H1 (cell line): ENCODE results near the gene ARID1B. TPM values are rescaled to one million over a fixed set of nuclear protein-coding genes. Genes with fewer than 3 reads are reported as not detected.

Source experiments
- CTCF ChIA-PET: fragments of 300-600 bp; sonication (Branson Sonifier 250); formaldehyde crosslinking; loops from one replicate; lab custom pipeline; 2021; ENCODE audit not compliant: partially characterized antibody; lab: Charles Lee
- POLR2A ChIA-PET: fragments of 300-600 bp; sonication (Branson Sonifier 250); formaldehyde crosslinking; loops from one replicate; lab custom pipeline; 2021; ENCODE audit warnings: inconsistent platforms; ENCODE audit not compliant: partially characterized antibody; lab: Charles Lee
- DNase-seq, 2 experiments: peaks; one replicate each; pipeline versions ENCODE4 v3.0.0 to v3.0.0-alpha.2; 2010 to 2022; ENCODE audit warnings: low spot score in 2 of 2, low read depth in 1 of 2, mixed read lengths in 1 of 2
- FAIRE-seq: peaks from 2 replicates; lab custom pipeline; 2011; peaks lifted over from hg19 to GRCh38; lab: Jason Lieb, UNC
- H2AFZ ChIP-seq: 2 replicates; pipeline ENCODE4 v1.8.1; 2012; ENCODE audit warnings: low read length, inconsistent platforms
- H2AK5ac ChIP-seq: 2 replicates; pipeline ENCODE4 v1.6.1; 2013; ENCODE audit warnings: low read depth, low read length
- H2BK120ac ChIP-seq: replicated peaks from 2 replicates; pipeline ENCODE3; 2013; ENCODE audit warnings: low read depth, low read length, inconsistent platforms
- H2BK12ac ChIP-seq: 2 replicates; pipeline ENCODE4 v1.6.1; 2013; ENCODE audit warnings: low read depth, low read length
- H2BK15ac ChIP-seq: 2 replicates; pipeline ENCODE4 v1.6.1; 2013; ENCODE audit warnings: low read length
- H2BK20ac ChIP-seq: 2 replicates; pipeline ENCODE4 v1.6.1; 2013; ENCODE audit warnings: low read length
- H2BK5ac ChIP-seq: 2 replicates; pipeline ENCODE4 v1.6.1; 2013; ENCODE audit warnings: low read depth, low read length
- H3K14ac ChIP-seq: 2 replicates; pipeline ENCODE4 v1.6.1; 2013; ENCODE audit warnings: inconsistent platforms; ENCODE audit not compliant: insufficient read length
- H3K18ac ChIP-seq: 2 replicates; pipeline ENCODE4 v1.6.1; 2013; ENCODE audit warnings: low read length; ENCODE audit errors: extremely low read depth
- H3K23ac ChIP-seq: 2 replicates; pipeline ENCODE4 v1.6.1; 2013; ENCODE audit warnings: inconsistent platforms; ENCODE audit not compliant: insufficient read length
- H3K23me2 ChIP-seq: 2 replicates; pipeline ENCODE4 v1.6.1; 2013; ENCODE audit warnings: low read depth, low read length
- H3K27ac ChIP-seq: 2 replicates; pipeline ENCODE4 v1.6.1; 2011; ENCODE audit warnings: low read depth, low read length, inconsistent platforms
- H3K27me3 ChIP-seq, 4 experiments: replicated peaks in 1 of 4; 1 replicate in 1 of 4; 2 replicates in 3 of 4; pipeline versions ENCODE4 v1.6.1 to v1.8.1; 2011 to 2013; ENCODE audit warnings: low read length in 3 of 4, mild to moderate bottlenecking in 3 of 4, inconsistent platforms in 2 of 4, mixed read lengths in 2 of 4, moderate library complexity in 1 of 4; ENCODE audit not compliant: control insufficient read depth in 3 of 4, insufficient read depth in 3 of 4; ENCODE audit errors: extremely low read depth in 1 of 4
- H3K36me3 ChIP-seq, 4 experiments: 2 replicates each; pipeline versions ENCODE4 v1.6.1 to v1.8.1; 2011 to 2013; ENCODE audit warnings: mild to moderate bottlenecking in 4 of 4, low read length in 3 of 4, moderate library complexity in 2 of 4, control low read depth in 1 of 4, inconsistent platforms in 1 of 4; ENCODE audit not compliant: insufficient read depth in 4 of 4, control insufficient read depth in 2 of 4
- H3K4ac ChIP-seq: replicated peaks from 2 replicates; pipeline ENCODE3; 2013; ENCODE audit warnings: low read length, low read depth, mixed read lengths, inconsistent platforms; ENCODE audit not compliant: insufficient read length
- H3K4me1 ChIP-seq, 4 experiments: replicated peaks in 1 of 4; 1 replicate in 1 of 4; 2 replicates in 3 of 4; pipeline versions ENCODE4 v1.6.1 to v1.8.1; 2011 to 2013; ENCODE audit warnings: low read length in 3 of 4, inconsistent platforms in 2 of 4, mixed read lengths in 1 of 4; ENCODE audit not compliant: insufficient read depth in 4 of 4, control insufficient read depth in 3 of 4
- H3K4me2 ChIP-seq, 2 experiments: 2 replicates each; pipeline versions ENCODE4 v1.6.1 to v1.8.1; 2011 to 2013; ENCODE audit warnings: low read depth in 2 of 2, low read length in 2 of 2, control low read depth in 1 of 2, inconsistent platforms in 1 of 2, mild to moderate bottlenecking in 1 of 2; ENCODE audit not compliant: insufficient read depth in 1 of 2
- H3K4me3 ChIP-seq, 4 experiments: fragments of 200-600, 300-600 bp in 1 of 4; sonication (generic), shearing (Covaris generic), sonication (Bioruptor Twin) in 1 of 4; 2 replicates each; pipeline versions ENCODE4 v1.5.1 to v1.8.1; 2011 to 2016; ENCODE audit warnings: low read length in 4 of 4, low read depth in 3 of 4, control low read depth in 2 of 4, inconsistent platforms in 2 of 4, mild to moderate bottlenecking in 2 of 4, mixed read lengths in 1 of 4, moderate library complexity in 1 of 4; ENCODE audit not compliant: insufficient read depth in 2 of 4; ENCODE audit errors: extremely low read depth in 1 of 4
- H3K56ac ChIP-seq: replicated peaks from 2 replicates; pipeline ENCODE3; 2013; ENCODE audit warnings: low read depth, mild to moderate bottlenecking, mixed read lengths, low read length, inconsistent platforms; ENCODE audit not compliant: insufficient read length
- H3K79me1 ChIP-seq: 2 replicates; pipeline ENCODE4 v1.6.1; 2013; ENCODE audit warnings: low read depth, low read length, control low read depth
- H3K79me2 ChIP-seq, 2 experiments: 2 replicates each; pipeline versions ENCODE4 v1.6.1 to v1.8.1; 2012 to 2013; ENCODE audit warnings: low read length in 2 of 2, mild to moderate bottlenecking in 2 of 2, inconsistent platforms in 1 of 2; ENCODE audit not compliant: insufficient read depth in 2 of 2, control insufficient read depth in 1 of 2
- H3K9ac ChIP-seq, 4 experiments: replicated peaks in 1 of 4; 1 replicate in 1 of 4; 2 replicates in 3 of 4; pipeline versions ENCODE4 v1.6.1 to v1.8.1; 2011 to 2013; ENCODE audit warnings: low read depth in 3 of 4, low read length in 3 of 4, control low read depth in 2 of 4, mild to moderate bottlenecking in 2 of 4, moderate library complexity in 2 of 4, inconsistent platforms in 1 of 4; ENCODE audit errors: extremely low read depth in 1 of 4
- H3K9me3 ChIP-seq, 2 experiments: 2 replicates each; pipeline versions ENCODE4 v1.6.1 to v1.8.1; 2012 to 2013; ENCODE audit warnings: mild to moderate bottlenecking in 2 of 2, moderate library complexity in 2 of 2, control low read depth in 1 of 2, inconsistent platforms in 1 of 2, low read depth in 1 of 2, low read length in 1 of 2, mixed read lengths in 1 of 2; ENCODE audit not compliant: insufficient read depth in 2 of 2
- H4K20me1 ChIP-seq, 2 experiments: replicated peaks in 1 of 2; 2 replicates each; pipeline versions ENCODE3 to v1.8.1; 2011 to 2013; ENCODE audit warnings: inconsistent platforms in 2 of 2, low read length in 2 of 2, mild to moderate bottlenecking in 1 of 2; ENCODE audit not compliant: insufficient read depth in 2 of 2, control insufficient read depth in 1 of 2
- H4K5ac ChIP-seq: 2 replicates; pipeline ENCODE4 v1.6.1; 2013; ENCODE audit warnings: low read length, low read depth, mixed read lengths, inconsistent platforms; ENCODE audit not compliant: insufficient read length
- H4K8ac ChIP-seq: 2 replicates; pipeline ENCODE4 v1.8.0; 2013; ENCODE audit warnings: mild to moderate bottlenecking, moderate library complexity, low read length, inconsistent platforms; ENCODE audit not compliant: insufficient read depth; ENCODE audit errors: extremely low read depth
- H4K91ac ChIP-seq: replicated peaks from 2 replicates; pipeline ENCODE3; 2013; ENCODE audit warnings: low read length, mixed read lengths, inconsistent platforms; ENCODE audit not compliant: insufficient read length
- CHD2 ChIP-seq: IDR thresholded peaks from 2 replicates; pipeline ENCODE4 v1.6.1; 2012; ENCODE audit warnings: low read length, improper control_type of control experiment
- JUND ChIP-seq: IDR thresholded peaks from 2 replicates; pipeline ENCODE4 v1.6.1; 2011; ENCODE audit warnings: mild to moderate bottlenecking, improper control_type of control experiment, low read length
- WGBS, 2 experiments: shearing (Covaris generic) in 1 of 2; methylation state at CpG; one replicate each; pipeline versions ENCODE4 v1.1.6 to v1.1.7; 2013 to 2015; ENCODE audit warnings: low lambda C conversion rate in 2 of 2, mixed read lengths in 2 of 2, inconsistent platforms in 1 of 2, low coverage in 1 of 2, missing lambda C conversion rate in 1 of 2; ENCODE audit not compliant: insufficient replicate concordance in 2 of 2, insufficient coverage in 1 of 2, insufficient read length in 1 of 2; ENCODE audit errors: extremely low coverage in 1 of 2, missing lambda C conversion rate in 1 of 2; 5-methylcytosine and 5-hydroxymethylcytosine counted together
- polyA plus RNA-seq, 7 experiments: library from polyadenylated mRNA; depleted of rRNA in 3 of 7; stranded (reverse) in 5 of 7; unstranded in 2 of 7; fragments of >200 nt in 5 of 7; fragments of 200-250 nt in 2 of 7; gene quantifications; 1 replicate in 5 of 7; 2 replicates in 1 of 7; 4 replicates in 1 of 7; pipeline versions ENCODE4 v1.2.1 to v1.2.3, GENCODE V29; 2011 to 2013; ENCODE audit warnings: missing spikeins in 2 of 7, mixed read lengths in 2 of 7
- total RNA-seq: library from RNA; stranded (reverse); fragmentation: NEBNext Ultra II Directional; extraction: Animal tissue kit (Norgen Biotek cat#: 25700); gene quantifications from 2 replicates; pipeline ENCODE4 v1.2.1, GENCODE V29; 2021

ARID1B gene
- total and polyA plus RNA-seq, 2 of the 8 experiments (the other 6 are each of a cell fraction or from before 2014, with no cell fraction given), result 24.3 to 70.3 TPM

DNA sequence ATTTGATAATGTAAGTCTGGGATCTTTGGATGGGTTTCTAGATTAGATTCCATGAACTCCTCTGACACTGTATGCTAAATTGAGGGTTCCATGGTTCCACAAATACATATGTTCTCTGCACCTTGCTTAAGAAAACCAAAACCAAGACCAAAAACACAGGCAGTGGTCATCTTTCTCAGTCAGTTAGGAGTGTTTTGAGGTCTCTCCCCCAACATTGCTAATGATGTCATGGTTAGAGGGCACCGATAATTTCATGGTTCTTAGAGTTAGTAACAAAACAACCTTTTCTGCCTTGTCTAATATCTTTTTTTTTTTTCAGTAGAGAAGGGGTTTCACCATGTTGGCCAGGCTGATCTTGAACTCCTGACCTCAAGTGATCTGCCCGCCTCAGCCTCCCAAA is 44.5 kb downstream of the ARID1B start:
- DNase-seq, result no peak
- Histone ChIP-seq H2BK12ac (no peak overlapping the region), H3K4me1 (peaks cover 4 to 15% (median 8%) of the 10 kb centered on the region in 4 experiments; a peak in 6 of 7 replicates), H3K4ac (no peak overlapping the region), H2BK5ac (no peak overlapping the region), H2BK20ac (no peak overlapping the region), H3K23me2 (no peaks in the 10 kb centered on the region), H3K14ac (no peak overlapping the region), H4K5ac (no peak overlapping the region), H4K20me1 (peaks cover 36 to 44% of the 10 kb centered on the region in 2 experiments), H3K18ac (no peak overlapping the region), H2BK120ac (no peak overlapping the region), H4K91ac (no peak overlapping the region), H3K9ac (no peak overlapping the region), H3K79me2 (peaks cover 20 to 99% of the 10 kb centered on the region in 2 experiments), H3K79me1 (peaks cover 15% of the 10 kb centered on the region), H2BK15ac (no peak overlapping the region), H3K27me3 (no peaks in the 10 kb centered on the region; a peak in 1 of 7 replicates), H3K36me3 (no peaks in the 10 kb centered on the region), H3K4me2 (no peak overlapping the region), H3K23ac (no peak overlapping the region), H3K9me3 (no peaks in the 10 kb centered on the region), H3K4me3 (no peak overlapping the region), H4K8ac (no peak overlapping the region), H2AFZ (no peak overlapping the region), H2AK5ac (no peak overlapping the region), H3K27ac (no peak overlapping the region), H3K56ac (no peak overlapping the region)
- CTCF ChIA-PET, result interaction anchor here (0.7 kb wide), 1 partner anchor 71 kb away, joined by 3 read pairs; no protein-coding TSS in a partner anchor
- POLR2A ChIA-PET, result no interaction called here
- TF ChIP-seq CHD2, result no peak
- TF ChIP-seq JUND, result no peak
- WGBS, 2 experiments, result 91% methylated on average over 2 of the region's 2 CpGs; no CpG with 5 or more reads in 1 of the 2 experiments
- no peak for FAIRE-seq
